Smooth muscle cell of bladder (primary cell): Measurements from ENCODE around the gene MS4A7. TPM values are rescaled to one million over a fixed set of nuclear protein-coding genes. Genes with fewer than 3 reads are reported as not detected.

ENCODE experiments used
- total RNA-seq: library from RNA; depleted of rRNA; stranded (reverse); fragments of >200 nt; gene quantifications from 2 replicates; pipeline ENCODE4 v1.2.3, GENCODE V29; 2014

The MS4A7 gene, protein sequence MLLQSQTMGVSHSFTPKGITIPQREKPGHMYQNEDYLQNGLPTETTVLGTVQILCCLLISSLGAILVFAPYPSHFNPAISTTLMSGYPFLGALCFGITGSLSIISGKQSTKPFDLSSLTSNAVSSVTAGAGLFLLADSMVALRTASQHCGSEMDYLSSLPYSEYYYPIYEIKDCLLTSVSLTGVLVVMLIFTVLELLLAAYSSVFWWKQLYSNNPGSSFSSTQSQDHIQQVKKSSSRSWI
- not detected in 2 replicates for total RNA-seq

DNA sequence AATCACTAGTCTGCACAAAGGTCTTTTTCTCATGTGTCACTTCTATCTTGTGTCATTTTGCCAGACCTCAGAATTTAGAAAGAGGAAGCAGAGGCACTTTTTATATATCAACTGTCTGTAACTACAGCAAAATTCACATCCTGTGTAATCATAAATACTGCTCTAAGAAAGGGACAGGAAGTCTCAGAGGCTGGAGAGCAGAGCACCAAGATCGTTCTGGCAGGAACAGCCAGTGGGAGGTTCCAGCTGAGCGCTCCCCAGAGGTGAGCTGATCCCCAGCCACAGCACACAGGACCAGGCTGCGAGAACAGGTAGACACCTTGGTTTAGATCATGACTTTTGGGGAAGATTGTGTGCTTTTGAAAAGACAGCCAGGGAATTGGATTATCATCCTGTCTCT lies at the start of gene MS4A7:
Gene MS4A7, plus strand, starts transcription at position 179 of the 400 bp plus-strand sequence. CDS start 4,610 bp downstream, outside the sequence.

DNA sequence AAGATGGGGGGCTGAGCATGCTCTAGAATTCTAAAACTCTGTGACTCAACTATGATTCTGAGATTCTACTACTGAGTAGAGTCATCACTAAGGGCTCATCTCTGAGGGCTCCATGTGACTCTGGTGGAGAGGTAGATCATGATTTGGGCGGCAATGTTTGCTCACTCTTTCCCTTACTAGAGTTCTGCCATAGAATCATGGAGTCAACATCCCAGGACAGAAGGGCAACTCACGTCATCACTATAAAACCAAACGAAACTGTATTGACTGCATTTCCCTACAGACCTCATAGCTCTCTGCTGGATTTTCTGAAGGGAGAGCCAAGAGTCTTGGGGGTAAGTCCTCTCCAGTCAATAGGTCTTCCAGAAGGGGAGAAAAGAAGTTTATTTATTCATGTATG lies 18.1 kb downstream of the MS4A7 start, which contains the start of gene MS4A14:
Gene MS4A14, plus strand, starts transcription at position 78 of the 400 bp plus-strand sequence. Its CDS starts 120 bp downstream, at position 198.

DNA sequence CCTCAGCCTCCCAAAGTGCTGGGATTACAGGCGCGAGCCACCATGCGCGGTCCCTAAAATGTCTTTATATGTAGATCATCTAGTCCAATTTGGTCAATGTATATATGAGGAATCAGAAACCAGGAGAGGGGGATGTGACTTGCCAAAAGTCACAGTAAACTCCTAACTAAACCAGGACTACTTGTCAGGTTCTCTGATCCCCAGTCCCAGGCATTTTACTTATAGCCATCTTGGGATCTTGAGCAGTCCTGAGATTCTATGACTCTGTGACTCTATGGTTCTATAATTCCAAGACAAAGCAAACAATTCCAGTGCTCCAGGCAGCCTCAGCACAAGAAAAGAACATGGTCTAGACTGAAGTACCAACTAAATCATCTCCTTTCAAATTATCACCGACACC lies 50.9 kb downstream of the MS4A7 start, which contains the start of gene MS4A5:
Gene MS4A5, plus strand, starts transcription at position 301 of the 400 bp plus-strand sequence. CDS start 103 bp downstream, outside the sequence.

Other genes with a start within 250 kb of the MS4A7 start
- not detected in 2 replicates for gene MS4A6A, start 195.4 kb upstream of the MS4A7 start, total RNA-seq
- not detected in 2 replicates for gene MS4A4E, start 135.4 kb upstream of the MS4A7 start, total RNA-seq
- gene MS4A4A, start 97.9 kb upstream of the MS4A7 start, total RNA-seq = not detected in 2 replicates
- gene MS4A6E, start 51.3 kb upstream of the MS4A7 start, total RNA-seq = not detected in 2 replicates
- gene MS4A14, start 17.9 kb downstream of the MS4A7 start, total RNA-seq = not detected in 2 replicates
- not detected in 2 replicates for gene MS4A5, start 51.0 kb downstream of the MS4A7 start, total RNA-seq
- not detected in 2 replicates for gene MS4A1, start 77.3 kb downstream of the MS4A7 start, total RNA-seq
- not detected in 2 replicates for gene MS4A12, start 114.2 kb downstream of the MS4A7 start, total RNA-seq
- gene MS4A13, start 136.9 kb downstream of the MS4A7 start, total RNA-seq = not detected in 2 replicates